Gastroesophageal sphincter (tissue), 3 donors: ENCODE results near the gene C1orf122.

Experiments used
- EP300 ChIP-seq: sonication (generic); formaldehyde crosslinking; IDR thresholded peaks from one replicate; pipeline ENCODE4 v1.6.1; 2017; ENCODE audit warnings: antibody characterized with exemption, mild to moderate bottlenecking
- POLR2A ChIP-seq, 2 donors: fragments of 450-650 bp; IDR thresholded peaks; one replicate each; pipeline ENCODE4 v1.6.1; 2017; ENCODE audit warnings: antibody characterized with exemption in 2 of 2, mild to moderate bottlenecking in 2 of 2, moderate library complexity in 1 of 2
- TF ChIP-seq, protein P1 (sequence below), 4 experiments: fragments of 200-600 bp in 2 of 4; fragments of 450-650 bp in 2 of 4; sonication (generic) in 1 of 4; IDR thresholded peaks; one replicate each; pipeline ENCODE4 v1.5.1; 2017 to 2019; ENCODE audit warnings: antibody characterized with exemption in 4 of 4, mild to moderate bottlenecking in 2 of 4, moderate library complexity in 2 of 4

DNA sequence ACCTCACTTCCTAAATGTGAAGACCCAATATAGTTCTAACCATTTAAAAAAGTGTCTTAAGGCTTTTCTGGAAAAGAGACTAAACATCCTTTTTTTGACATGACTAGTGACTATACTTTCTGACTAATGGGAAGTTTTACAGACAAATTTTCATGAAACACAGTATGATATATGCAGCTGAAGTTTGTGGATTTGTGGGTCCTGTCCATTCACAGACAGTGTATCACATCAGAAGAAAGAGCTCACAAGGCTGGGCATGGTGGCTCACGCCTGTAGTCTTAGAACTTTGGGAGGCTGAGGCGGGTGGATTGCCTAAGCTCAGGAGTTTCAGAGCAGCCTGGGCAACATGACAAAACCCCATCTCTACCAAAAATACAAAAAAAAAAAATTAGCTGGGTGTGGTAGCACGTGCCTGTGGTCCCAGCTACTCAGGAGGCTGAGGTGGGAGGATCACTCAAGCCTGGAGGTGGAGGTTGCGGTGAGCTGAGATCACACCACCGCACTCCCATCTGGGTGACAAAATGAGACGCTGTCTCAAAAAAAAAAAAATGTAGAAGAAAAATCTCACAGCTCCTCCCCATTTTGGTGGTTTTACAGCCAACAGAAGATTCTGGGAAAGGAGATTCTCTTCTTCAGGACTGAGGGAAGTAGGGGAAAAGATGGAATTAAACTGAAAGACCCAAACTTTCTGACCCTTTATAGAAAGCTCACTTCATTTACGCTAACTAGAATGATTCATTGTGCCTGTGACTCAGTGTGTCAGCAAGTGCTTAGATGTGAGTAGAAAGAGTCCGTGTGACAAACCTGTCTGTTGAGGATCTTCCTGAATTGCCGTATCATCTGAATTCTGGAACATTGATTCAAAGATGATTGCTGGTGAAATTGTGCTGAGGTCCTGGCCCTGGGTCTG is 15.6 kb downstream of the C1orf122 start:
- TF ChIP-seq, protein P1, sequence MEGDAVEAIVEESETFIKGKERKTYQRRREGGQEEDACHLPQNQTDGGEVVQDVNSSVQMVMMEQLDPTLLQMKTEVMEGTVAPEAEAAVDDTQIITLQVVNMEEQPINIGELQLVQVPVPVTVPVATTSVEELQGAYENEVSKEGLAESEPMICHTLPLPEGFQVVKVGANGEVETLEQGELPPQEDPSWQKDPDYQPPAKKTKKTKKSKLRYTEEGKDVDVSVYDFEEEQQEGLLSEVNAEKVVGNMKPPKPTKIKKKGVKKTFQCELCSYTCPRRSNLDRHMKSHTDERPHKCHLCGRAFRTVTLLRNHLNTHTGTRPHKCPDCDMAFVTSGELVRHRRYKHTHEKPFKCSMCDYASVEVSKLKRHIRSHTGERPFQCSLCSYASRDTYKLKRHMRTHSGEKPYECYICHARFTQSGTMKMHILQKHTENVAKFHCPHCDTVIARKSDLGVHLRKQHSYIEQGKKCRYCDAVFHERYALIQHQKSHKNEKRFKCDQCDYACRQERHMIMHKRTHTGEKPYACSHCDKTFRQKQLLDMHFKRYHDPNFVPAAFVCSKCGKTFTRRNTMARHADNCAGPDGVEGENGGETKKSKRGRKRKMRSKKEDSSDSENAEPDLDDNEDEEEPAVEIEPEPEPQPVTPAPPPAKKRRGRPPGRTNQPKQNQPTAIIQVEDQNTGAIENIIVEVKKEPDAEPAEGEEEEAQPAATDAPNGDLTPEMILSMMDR (IDR thresholded peaks at IDR 0.05), result no peak
- TF ChIP-seq POLR2A (IDR thresholded peaks at IDR 0.05) (no peak), EP300 (no peak)
